Smooth muscle cell of trachea (primary cell): ENCODE results near the gene ANKZF1. TPM values are rescaled to one million over a fixed set of nuclear protein-coding genes. Genes with fewer than 3 reads are reported as not detected.

Experiments used
- total RNA-seq: library from RNA; depleted of rRNA; stranded (reverse); fragments of >200 nt; gene quantifications from 2 replicates; pipeline ENCODE4 v1.2.1, GENCODE V29; 2014

ANKZF1 gene, protein sequence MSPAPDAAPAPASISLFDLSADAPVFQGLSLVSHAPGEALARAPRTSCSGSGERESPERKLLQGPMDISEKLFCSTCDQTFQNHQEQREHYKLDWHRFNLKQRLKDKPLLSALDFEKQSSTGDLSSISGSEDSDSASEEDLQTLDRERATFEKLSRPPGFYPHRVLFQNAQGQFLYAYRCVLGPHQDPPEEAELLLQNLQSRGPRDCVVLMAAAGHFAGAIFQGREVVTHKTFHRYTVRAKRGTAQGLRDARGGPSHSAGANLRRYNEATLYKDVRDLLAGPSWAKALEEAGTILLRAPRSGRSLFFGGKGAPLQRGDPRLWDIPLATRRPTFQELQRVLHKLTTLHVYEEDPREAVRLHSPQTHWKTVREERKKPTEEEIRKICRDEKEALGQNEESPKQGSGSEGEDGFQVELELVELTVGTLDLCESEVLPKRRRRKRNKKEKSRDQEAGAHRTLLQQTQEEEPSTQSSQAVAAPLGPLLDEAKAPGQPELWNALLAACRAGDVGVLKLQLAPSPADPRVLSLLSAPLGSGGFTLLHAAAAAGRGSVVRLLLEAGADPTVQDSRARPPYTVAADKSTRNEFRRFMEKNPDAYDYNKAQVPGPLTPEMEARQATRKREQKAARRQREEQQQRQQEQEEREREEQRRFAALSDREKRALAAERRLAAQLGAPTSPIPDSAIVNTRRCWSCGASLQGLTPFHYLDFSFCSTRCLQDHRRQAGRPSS
- total RNA-seq, result 25.3 and 30.3 TPM in 2 replicates

DNA sequence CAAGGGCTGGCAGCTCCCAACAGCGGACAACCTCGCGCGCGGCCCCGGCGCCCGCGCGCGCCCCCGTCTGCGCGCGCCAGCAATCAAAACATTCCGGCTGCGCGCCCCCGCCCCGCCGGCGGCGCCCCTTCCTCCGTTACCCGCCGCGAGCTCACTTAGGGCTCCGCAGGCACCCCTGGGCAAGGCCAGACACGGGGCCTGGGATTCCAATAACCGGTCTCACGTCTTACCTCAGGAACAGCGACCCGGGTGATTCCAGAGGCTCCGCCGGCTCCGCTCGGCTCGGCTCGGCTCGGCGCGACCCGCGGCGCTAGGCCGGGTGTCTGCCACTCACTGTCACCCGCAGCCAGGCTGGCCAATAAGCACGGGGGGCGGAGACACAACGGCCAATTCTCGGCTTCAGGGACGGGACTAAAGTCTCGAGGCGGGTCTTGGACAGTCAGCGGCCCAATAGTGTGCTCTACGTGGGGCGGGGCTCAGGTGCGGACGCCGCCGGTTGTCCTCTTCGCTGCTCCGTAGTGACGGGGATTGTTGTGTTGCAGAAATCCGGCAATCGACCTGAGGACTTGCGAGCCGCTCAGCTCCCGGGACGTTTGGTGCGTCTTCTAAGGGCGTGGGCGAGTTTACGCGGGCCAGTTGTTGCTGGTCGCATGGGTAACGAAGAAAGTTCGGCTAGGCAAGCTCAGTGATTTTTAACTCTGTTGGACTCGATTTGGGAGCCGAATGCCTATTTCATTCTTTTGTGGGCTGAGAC lies at the start of gene ANKZF1, which contains the start of gene ATG9A:
Gene ANKZF1 (plus strand): TSS at position 502 of the 754 bp plus-strand sequence. CDS start 452 bp downstream, outside the sequence.
Gene ATG9A (minus strand): TSS at position 332 of the 754 bp plus-strand sequence. CDS start 1,612 bp downstream, outside the sequence.

GRCh38 chr2:219206328-219207133 lies 23.1 kb upstream of the ANKZF1 start, which contains the start of gene ZFAND2B:
TSS of gene ZFAND2B (plus strand) at chr2:219206782. CDS start at chr2:219206988, 206 bp downstream.

DNA sequence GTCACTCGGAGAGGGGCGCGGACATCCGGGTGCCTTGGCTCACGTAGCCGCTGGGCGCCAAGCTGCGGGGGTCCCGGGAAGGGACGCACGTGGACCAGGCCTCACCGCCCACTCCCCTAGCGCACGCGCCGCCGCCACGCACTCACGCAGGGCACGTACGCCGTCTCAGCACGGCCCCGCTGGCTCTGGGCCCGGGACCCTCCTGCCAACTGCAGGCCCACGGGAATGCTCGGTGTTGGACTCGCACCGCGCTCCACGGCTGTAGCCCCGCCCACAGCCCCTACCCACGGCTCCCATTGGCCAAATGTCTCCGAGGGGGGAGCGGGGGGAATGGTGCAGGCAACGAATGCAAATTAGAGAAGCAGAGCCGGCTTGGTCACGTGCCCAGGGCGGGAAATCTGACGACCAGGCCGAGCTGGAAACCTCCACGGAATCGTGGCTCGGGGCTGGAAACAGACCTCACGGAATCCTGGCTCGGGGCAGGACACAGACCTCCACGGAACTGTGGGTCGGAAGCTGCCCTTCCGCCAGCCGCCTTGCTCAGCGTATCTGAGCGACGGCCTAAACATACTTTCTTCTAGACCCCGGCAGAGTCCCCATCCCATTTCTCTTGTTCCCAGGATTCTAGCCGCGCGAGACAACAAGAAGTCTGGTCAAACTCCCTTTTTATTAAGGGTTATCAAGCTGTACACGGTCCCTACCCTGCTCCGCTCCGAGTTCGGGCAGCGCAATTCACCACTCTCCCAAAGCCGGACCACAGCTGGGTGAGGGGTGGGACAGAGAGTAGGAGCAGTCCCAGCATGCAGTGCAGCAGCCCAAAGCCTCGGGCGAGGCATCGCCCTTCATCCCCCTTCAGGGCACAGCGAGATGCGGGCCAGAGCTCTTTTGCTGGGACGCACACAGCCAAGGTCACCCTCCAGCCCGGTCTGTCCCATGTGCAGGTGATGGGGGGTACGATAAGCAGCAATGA lies 10.6 kb upstream of the ANKZF1 start, which contains the start of gene ABCB6:
Gene ABCB6 (minus strand): TSS at position 227 of the 970 bp plus-strand sequence. CDS start 285 bp downstream, outside the sequence.

GRCh38 chr2:219245148-219245898 lies 15.7 kb downstream of the ANKZF1 start, which contains the start of the genes GLB1L and STK16:
TSS of gene GLB1L (minus strand) at chr2:219245444. CDS start at chr2:219243573, 1,871 bp downstream.
TSS of gene STK16 (plus strand) at chr2:219245479. CDS start at chr2:219246000, 521 bp downstream.

DNA sequence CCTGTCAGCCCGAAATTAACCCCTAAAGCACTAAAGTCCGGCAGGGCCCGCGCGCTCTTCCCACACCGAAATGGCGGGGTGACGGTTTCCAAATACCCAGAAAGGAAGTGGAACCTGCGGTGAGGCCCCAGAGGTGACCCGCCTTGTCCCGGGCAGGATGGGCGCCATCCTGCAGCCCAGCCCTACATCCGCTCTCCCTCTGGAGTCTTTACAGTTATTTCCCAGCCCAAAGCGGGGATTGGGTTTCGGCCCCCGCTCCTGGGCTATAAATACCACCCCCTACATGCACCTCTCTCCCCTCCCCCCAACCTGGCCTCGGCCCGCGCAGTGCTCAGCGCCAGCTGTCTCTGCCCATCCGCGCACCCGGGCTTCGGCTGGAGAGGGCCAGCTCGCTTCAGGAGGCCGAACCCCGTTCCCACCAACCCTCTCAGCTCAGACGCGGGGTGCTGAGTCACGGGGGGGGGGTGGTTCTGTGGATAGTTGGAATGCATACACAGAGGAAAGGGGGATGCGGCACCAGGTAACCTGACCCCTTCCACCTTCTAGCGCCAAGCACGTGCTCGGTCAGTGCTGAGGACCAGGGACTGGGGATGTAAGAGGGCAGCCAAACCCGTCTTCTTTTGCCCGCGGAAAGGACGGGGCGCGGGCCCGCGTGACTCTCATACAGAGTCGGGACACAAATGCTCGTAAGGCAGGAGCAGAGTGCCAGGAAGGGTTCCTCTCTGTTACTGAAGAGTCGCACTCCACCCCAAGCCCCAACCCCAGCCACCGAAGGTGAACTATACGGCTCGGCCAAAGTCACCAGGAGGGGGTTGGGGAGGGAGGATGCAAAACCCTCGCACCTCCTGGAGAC lies 23.5 kb downstream of the ANKZF1 start, which contains the start of gene TUBA4B:
Gene TUBA4B (plus strand): TSS at position 344 of the 853 bp plus-strand sequence. CDS start 165 bp downstream, at position 509.

GRCh38 chr2:219253753-219254589 lies 24.4 kb downstream of the ANKZF1 start, which contains the start of gene TUBA4A:
TSS of gene TUBA4A (minus strand) at chr2:219253918. CDS start at chr2:219253858, 60 bp downstream.

DNA sequence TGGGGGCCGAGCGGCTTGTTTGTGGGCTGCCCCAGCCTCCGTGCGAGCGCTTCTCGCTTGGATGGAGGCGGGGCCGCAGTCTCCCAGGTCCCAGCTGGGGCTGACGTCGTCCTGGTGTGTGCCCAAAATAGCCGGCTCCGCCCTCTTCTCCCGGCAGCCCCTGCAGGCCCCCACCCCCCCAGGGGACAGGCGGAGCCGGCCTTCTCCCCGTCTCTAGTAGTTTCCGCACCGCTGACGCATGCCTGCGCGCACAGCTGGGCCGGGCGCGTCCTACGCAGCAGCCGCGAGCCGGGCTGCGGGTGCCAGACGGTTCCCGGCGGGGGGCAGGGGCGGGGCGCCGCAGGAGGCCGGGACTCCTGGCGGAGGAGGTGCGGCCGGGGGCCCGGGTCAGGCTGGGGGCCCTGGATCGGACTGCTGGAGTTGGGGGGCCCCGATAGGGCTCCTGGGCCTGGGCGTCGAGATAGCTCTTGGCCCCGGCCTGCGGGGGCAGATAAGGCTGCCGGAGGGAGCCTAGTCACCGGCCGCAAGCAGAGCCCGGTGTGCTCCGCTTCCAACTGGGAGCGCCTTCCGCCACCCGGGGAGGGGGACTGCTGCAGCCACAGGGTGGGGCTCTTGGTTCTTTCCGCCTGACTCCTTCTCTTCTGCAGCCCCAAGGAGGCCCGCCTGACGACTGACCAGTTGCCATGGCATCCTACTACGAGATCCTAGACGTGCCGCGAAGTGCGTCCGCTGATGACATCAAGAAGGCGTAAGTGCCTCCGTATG lies 49.7 kb downstream of the ANKZF1 start, which contains the start of gene DNAJB2:
Gene DNAJB2 (plus strand): TSS at position 216 of the 765 bp plus-strand sequence. CDS start 468 bp downstream, at position 684.

Other genes starting within 250 kb of the ANKZF1 start
- gene FEV, start 244.6 kb upstream of the ANKZF1 start, total RNA-seq, result under 0.01 TPM in 1 of 2 replicates, not detected in the other
- gene CRYBA2, start 236.4 kb upstream of the ANKZF1 start, total RNA-seq, result not detected in 2 replicates
- under 0.01 TPM in 1 of 2 replicates, not detected in the other for gene CFAP65, start 188.3 kb upstream of the ANKZF1 start, total RNA-seq
- gene IHH, start 168.9 kb upstream of the ANKZF1 start, total RNA-seq, result under 0.01 TPM in 1 of 2 replicates, not detected in the other
- 21.1 and 28.3 TPM in 2 replicates for gene NHEJ1, start 69.0 kb upstream of the ANKZF1 start, total RNA-seq
- 1.2 and 2.0 TPM in 2 replicates for gene SLC23A3, start 59.8 kb upstream of the ANKZF1 start, total RNA-seq
- 22.5 and 35.6 TPM in 2 replicates for gene CNPPD1, start 52.9 kb upstream of the ANKZF1 start, total RNA-seq
- gene RETREG2, start 51.5 kb upstream of the ANKZF1 start, total RNA-seq, result 82.5 and 128 TPM in 2 replicates
- 24.5 and 25.9 TPM in 2 replicates for gene ZFAND2B, start 23.0 kb upstream of the ANKZF1 start, total RNA-seq
- 35.3 and 57.1 TPM in 2 replicates for gene ABCB6, start 10.8 kb upstream of the ANKZF1 start, total RNA-seq
- gene ATG9A, start 170 bp upstream of the ANKZF1 start, total RNA-seq, result 34.9 and 49.1 TPM in 2 replicates
- 27.6 and 33.6 TPM in 2 replicates for gene GLB1L, start 15.6 kb downstream of the ANKZF1 start, total RNA-seq
- 33.9 and 51.2 TPM in 2 replicates for gene STK16, start 15.7 kb downstream of the ANKZF1 start, total RNA-seq
- 0.17 TPM in 1 of 2 replicates, not detected in the other for gene TUBA4B, start 23.4 kb downstream of the ANKZF1 start, total RNA-seq
- 50.2 and 55.1 TPM in 2 replicates for gene TUBA4A, start 24.1 kb downstream of the ANKZF1 start, total RNA-seq
- gene DNAJB2, start 49.6 kb downstream of the ANKZF1 start, total RNA-seq, result 49.0 and 136 TPM in 2 replicates
- gene PTPRN, start 79.6 kb downstream of the ANKZF1 start, total RNA-seq, result 3.6 and 23.8 TPM in 2 replicates
- not detected in 2 replicates for gene RESP18, start 102.9 kb downstream of the ANKZF1 start, total RNA-seq
- gene DNPEP, start 158.1 kb downstream of the ANKZF1 start, total RNA-seq, result 90.3 and 157 TPM in 2 replicates
- 1.6 and 6.3 TPM in 2 replicates for gene DES, start 188.6 kb downstream of the ANKZF1 start, total RNA-seq
- gene SPEG, start 205.0 kb downstream of the ANKZF1 start, total RNA-seq, result 11.3 and 21.7 TPM in 2 replicates